GM21390 (cell line): Measurements from ENCODE around the gene SCFD2.
A peak's percentile ranks its signal among the peaks of the same experiment; 100 is the strongest.
"Not testable (repeated sequence)": the region's sequence is repeated elsewhere in the genome, so short reads cannot be mapped to it uniquely, and the experiment has no call there.

Experiments used
- ATAC-seq: cut with Tn5 transposase; IDR thresholded peaks from one replicate; pipeline ENCODE4 v1.9.1; 2021; ENCODE audit not compliant: unreplicated experiment

Gene SCFD2

DNA sequence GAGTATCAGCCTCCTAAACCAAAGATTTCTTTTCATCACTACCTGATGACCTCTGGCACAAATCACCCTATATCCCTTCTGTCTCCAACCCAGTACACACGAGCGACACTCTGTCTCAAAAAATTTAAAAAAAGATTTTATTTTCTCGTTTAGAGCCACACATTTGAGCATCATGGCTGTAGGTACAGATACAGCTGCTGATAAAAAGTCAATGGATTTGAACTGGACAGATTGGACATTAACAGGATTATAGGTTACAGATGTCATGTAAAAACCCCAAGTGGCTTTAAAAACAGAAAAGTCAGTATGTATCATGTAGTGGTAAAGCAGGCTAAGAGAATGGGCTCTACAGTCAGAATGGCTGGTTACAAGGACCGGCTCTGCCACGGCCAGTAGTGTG lies 171.1 kb downstream of the SCFD2 start:
- no peak for ATAC-seq

- ATAC-seq: no peak
Observed at GRCh38 chr4:53193111-53193510, 172.8 kb downstream of the SCFD2 start.

DNA sequence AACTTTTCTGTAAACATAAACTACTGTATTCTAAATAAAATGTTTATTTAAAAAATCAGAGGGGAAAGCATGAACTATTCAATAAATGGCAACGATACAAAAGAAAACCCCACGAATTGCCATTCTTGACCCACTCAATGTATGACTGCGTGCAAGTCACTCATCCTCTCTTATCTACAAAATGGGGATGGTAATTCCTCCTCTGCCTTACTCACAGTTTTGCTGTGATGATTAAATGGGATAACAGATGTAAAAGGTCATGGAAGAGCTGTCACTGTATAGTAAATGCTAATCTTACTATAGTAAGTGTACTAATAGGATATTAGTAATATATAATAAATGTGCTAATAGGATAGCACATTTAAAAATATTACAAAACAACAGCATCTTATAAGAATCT lies 173.4 kb downstream of the SCFD2 start:
- ATAC-seq: no peak

DNA sequence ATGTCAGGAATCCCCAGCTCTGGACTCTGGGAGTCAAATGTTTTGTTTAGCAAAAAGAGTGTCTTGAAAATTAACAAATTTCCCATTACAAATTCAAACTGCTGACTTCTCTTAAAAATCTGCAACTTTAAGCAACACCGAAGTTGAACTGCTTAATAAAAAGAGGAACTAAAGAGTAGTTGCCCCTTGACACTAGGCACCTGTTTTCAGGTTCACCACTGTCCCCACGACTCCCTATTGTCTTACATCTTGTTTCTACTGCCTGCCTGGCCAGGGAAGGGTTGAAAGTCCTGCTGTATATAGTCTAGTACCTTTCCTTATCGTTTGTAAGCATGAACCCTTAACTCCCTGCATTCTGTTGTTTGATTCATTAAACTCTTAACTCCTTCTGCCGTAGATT lies 173.9 kb downstream of the SCFD2 start:
- ATAC-seq: no peak

GRCh38 chr4:53189011-53189410 lies 176.8 kb downstream of the SCFD2 start:
- no peak for ATAC-seq

GRCh38 chr4:53186714-53187358 lies 179.0 kb downstream of the SCFD2 start:
- ATAC-seq: no peak

GRCh38 chr4:53185869-53186585 lies 179.8 kb downstream of the SCFD2 start:
- no peak for ATAC-seq

DNA sequence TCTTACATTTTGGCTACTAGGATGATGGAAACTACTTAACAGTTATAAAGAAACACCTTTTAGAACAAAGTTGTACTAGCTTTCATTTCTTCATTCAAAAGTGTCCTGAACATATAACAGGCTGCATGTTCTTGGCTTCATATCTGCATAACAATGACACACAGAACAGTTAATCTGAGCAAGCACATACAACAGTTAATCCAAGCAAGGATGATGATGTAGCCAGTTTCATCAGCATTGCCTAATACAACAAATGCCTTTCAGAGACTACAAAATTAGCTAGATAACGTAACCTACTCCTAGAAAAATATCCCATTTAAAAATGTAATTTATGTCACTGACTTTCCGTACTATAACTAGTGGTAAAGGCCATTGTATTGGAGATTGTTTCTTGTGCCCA lies 182.1 kb downstream of the SCFD2 start:
- no peak for ATAC-seq

- ATAC-seq: not testable (repeated sequence)
Observed at GRCh38 chr4:53177751-53178150, 188.1 kb downstream of the SCFD2 start.

DNA sequence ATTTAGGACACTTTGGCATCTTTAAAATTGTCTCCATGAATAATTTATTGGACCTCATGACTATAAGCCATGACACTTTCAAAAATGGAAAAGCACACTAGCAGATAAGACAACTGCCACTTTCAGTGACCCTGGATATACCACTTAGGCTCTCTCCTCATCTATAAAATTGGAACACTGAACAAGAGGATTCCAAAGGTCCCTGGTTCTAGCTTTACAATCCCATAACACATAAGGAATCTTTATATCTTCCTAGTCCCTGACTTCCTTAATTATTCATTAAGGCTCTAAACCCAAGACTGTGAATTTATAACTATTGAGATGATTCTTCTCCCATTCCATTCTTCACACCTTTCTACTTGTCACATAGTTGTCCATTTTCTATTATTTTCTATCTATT lies 190.2 kb downstream of the SCFD2 start:
- ATAC-seq: no peak

- ATAC-seq: no peak
Observed at GRCh38 chr4:53174823-53175222, 191.0 kb downstream of the SCFD2 start.

- ATAC-seq: no peak
Observed at GRCh38 chr4:53173576-53173975, 192.3 kb downstream of the SCFD2 start.

DNA sequence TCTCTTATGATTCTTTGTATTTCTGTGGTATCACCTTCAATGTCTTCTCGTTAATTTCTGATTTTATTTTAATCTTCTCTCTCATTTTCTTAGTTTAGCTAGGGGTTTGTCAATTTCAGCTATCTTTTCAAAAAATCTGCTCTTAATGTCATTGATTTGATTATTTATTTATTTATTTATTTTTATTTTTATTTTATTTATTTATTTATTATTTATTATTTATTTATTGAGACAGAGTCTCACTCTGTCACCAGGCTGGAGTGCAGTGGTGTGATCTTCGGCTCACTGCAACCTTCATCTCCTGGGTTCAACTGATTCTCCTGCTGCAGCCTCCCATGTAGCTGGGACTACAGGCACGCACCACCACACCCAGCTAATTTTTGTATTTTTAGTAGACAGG lies 194.1 kb downstream of the SCFD2 start:
- ATAC-seq: no peak

DNA sequence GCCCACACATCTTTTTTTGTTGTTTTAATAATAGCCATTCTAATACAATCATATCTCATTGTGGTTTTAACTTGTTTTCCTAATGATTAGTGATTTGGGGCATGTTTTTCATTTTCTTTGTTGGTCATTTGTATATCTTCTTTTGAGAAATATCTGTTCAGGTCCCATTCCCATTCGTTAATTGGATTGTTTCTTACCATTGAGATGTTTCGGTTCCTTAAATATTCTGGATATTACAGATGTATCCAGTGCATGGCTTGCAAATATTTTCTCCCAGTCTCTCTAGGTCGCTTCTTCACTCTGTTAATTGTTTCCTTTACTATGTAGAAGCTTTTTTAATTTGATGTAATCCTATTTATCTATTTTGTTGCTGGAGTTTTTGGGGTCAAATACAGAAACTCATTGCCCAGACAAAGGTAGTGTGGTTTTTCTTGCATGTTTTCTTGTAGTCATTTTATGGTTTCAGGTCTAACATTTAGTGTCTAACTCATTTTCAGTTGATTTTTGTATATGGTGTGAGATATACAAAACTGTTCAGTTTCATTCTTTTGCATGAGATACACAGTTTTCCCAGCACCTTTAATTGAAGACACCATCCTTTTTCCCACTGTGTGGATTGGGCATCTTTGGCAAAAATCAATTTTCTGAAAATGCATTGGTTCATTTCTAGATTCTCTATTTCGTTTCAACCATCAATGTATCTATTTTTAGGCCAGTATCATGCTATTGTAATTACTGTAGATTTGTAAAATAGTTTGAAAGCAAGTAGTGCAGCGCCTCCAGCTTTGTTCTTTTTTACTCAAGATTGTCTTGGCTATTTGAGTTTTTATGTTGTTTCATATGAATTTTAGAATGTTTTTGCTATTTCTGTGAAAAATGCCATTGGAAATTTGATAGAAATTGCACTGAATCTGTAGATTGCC lies 195.9 kb downstream of the SCFD2 start:
- ATAC-seq: peak; percentile 71

DNA sequence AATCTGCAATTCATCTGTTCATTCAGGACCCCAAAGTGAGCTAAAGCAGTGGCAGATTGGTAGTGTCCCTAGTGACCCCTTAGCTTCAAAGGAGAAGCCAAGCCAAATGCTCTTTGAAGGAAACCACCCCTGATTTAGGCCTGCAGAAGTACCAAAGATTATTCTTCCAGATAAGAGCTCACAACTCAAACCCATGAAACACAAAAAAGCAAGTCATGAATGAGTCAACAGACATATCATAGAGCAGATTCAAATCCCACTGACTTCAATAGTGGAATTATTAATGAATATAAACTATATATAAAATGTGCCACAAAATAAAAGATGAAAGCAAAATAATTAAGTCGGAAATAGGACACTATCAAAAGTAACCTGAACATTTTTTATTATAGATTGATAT lies 197.6 kb downstream of the SCFD2 start:
- no peak for ATAC-seq

GRCh38 chr4:53162969-53163368 lies 202.9 kb downstream of the SCFD2 start:
- ATAC-seq: no peak

- no peak for ATAC-seq
Observed at GRCh38 chr4:53161787-53162433, 204.0 kb downstream of the SCFD2 start.

- no peak for ATAC-seq
Observed at GRCh38 chr4:53161051-53161786, 204.6 kb downstream of the SCFD2 start.

DNA sequence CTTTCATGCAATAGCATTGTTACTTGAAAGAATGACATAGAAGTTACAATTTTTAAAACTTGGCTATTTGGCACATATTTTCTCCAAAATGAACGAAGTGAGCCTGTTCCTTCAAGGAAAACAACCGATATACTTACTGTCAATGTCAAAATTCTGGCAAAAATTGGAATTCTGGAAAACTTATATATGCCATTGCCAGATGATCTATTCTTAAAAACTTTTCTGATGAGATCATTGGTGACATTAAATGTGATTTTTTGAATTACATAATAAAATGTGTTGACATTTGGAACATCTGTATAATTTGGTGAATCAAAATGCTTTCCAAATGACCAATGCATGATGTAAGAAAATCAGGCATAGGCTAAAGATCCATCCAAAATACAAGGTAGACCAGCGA lies 209.0 kb downstream of the SCFD2 start:
- no peak for ATAC-seq

DNA sequence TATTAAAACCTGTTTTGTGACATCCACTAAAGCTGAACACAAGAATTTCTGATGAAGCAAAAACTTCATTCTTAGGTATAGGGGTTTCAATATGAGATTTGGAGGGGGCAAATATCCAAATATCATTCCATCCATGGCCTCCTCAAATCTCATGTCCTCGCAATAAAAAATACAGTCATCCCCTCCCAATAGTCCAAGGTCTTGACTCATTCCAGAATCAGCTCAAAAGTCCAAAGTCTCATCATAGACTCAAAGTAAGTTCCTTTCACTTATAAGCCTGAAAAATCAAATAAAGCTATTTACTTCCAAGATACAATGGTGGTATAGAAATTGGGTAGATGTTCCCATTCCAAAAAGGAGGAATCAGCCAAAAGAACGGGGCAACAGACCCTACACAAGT lies 213.4 kb downstream of the SCFD2 start:
- ATAC-seq: no peak

DNA sequence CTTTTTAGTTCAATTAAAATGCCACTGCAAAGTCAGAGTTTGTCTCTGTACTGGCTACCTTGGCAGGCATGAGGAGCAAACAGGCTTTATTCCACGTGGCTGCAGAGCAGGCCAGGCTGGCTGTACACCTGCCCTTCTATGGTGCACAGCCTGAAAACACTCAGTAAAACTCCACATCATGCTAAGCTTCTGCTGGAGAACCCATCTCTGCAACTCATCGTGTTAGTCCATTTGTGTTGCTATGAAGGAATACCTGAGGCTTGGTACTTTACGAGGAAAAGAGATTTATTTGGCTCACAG lies 214.4 kb downstream of the SCFD2 start:
- ATAC-seq: no peak
